IMR-90 (cell line): ENCODE results near the gene ANKFN1. TPM values are rescaled to one million over a fixed set of nuclear protein-coding genes. Genes with fewer than 3 reads are reported as not detected.

Experiments used
- ATAC-seq: fragments of 200-7000 bp; cut with Tn5 transposase; 2 replicates; pipeline ENCODE4 v1.9.1; 2020; ENCODE audit warnings: low read depth, mild to moderate bottlenecking, moderate library complexity
- BruUV-seq: library from RNA; stranded (reverse); fragments of 400-500 nt; replicated peaks from 2 replicates; lab custom pipeline; 2021; lab: Mats Ljungman, UMichigan
- CTCF ChIA-PET: fragments of 300-600 bp; formaldehyde crosslinking; extraction: SDS; loops from one replicate; lab custom pipeline; 2021; ENCODE audit warnings: antibody characterized with exemption; lab: Yijun Ruan, JAX
- POLR2A ChIA-PET: fragments of 300-600 bp; sonication (Branson Sonifier 250); formaldehyde crosslinking; loops from one replicate; lab custom pipeline; 2022; ENCODE audit warnings: antibody characterized with exemption; ENCODE audit not compliant: unreplicated experiment; lab: Charles Lee
- DNase-seq: peaks from one replicate; pipeline ENCODE4 v3.0.0; 2013
- H2AFZ ChIP-seq: replicated peaks from 2 replicates; pipeline ENCODE3; 2013; ENCODE audit warnings: low read length, mild to moderate bottlenecking; ENCODE audit not compliant: poor library complexity
- H2AK5ac ChIP-seq: 2 replicates; pipeline ENCODE4 v1.6.1; 2013; ENCODE audit warnings: low read depth, low read length, inconsistent platforms
- H2AK9ac ChIP-seq: replicated peaks from 2 replicates; pipeline ENCODE3; 2013; ENCODE audit warnings: mild to moderate bottlenecking, low read depth, low read length, moderate library complexity; ENCODE audit not compliant: poor library complexity
- H2BK120ac ChIP-seq: 2 replicates; pipeline ENCODE4 v1.6.1; 2013; ENCODE audit warnings: low read depth, low read length, inconsistent platforms
- H2BK15ac ChIP-seq: 3 replicates; pipeline ENCODE4 v1.6.1; 2013; ENCODE audit warnings: low read depth, low read length, inconsistent platforms
- H2BK20ac ChIP-seq: 2 replicates; pipeline ENCODE4 v1.6.1; 2013; ENCODE audit warnings: low read depth, mild to moderate bottlenecking, inconsistent platforms, low read length, moderate library complexity
- H2BK5ac ChIP-seq: 2 replicates; pipeline ENCODE4 v1.6.1; 2013; ENCODE audit warnings: mild to moderate bottlenecking, low read depth, low read length, inconsistent platforms; ENCODE audit not compliant: poor library complexity, severe bottlenecking
- H3K14ac ChIP-seq: replicated peaks from 2 replicates; pipeline ENCODE4 v1.6.1; 2013; ENCODE audit warnings: low read depth, low read length, inconsistent platforms
- H3K18ac ChIP-seq: 2 replicates; pipeline ENCODE4 v1.6.1; 2013; ENCODE audit warnings: low read depth, low read length, control low read depth
- H3K23ac ChIP-seq: 2 replicates; pipeline ENCODE4 v1.6.1; 2013; ENCODE audit warnings: low read depth, low read length, inconsistent platforms
- H3K27ac ChIP-seq: 2 replicates; pipeline ENCODE4 v1.5.1; 2013; ENCODE audit warnings: mild to moderate bottlenecking, control low read depth, low read length; ENCODE audit not compliant: insufficient read depth
- H3K27me3 ChIP-seq: 2 replicates; pipeline ENCODE4 v1.6.1; 2013; ENCODE audit warnings: low read length; ENCODE audit not compliant: control insufficient read depth, insufficient read depth
- H3K36me3 ChIP-seq: 2 replicates; pipeline ENCODE4 v1.6.1; 2013; ENCODE audit warnings: low read length, mixed read lengths; ENCODE audit not compliant: control insufficient read depth, insufficient read depth
- H3K4ac ChIP-seq: 2 replicates; pipeline ENCODE4 v1.6.1; 2013; ENCODE audit warnings: low read depth, low read length, inconsistent platforms
- H3K4me1 ChIP-seq: 2 replicates; pipeline ENCODE4 v1.6.1; 2013; ENCODE audit warnings: low read length, mixed read lengths; ENCODE audit not compliant: control insufficient read depth, insufficient read depth
- H3K4me2 ChIP-seq: 2 replicates; pipeline ENCODE4 v1.6.1; 2013; ENCODE audit warnings: low read depth, mild to moderate bottlenecking, control low read depth, low read length, moderate library complexity
- H3K4me3 ChIP-seq: 2 replicates; pipeline ENCODE4 v1.5.1; 2013; ENCODE audit warnings: low read depth, mild to moderate bottlenecking, control low read depth, low read length, moderate library complexity; ENCODE audit not compliant: insufficient read depth
- H3K56ac ChIP-seq: 2 replicates; pipeline ENCODE4 v1.6.1; 2013; ENCODE audit warnings: low read length, inconsistent platforms; ENCODE audit not compliant: insufficient read depth; ENCODE audit errors: extremely low read depth
- H3K79me1 ChIP-seq, 2 experiments: 2 replicates each; pipeline ENCODE4 v1.6.1; 2013; ENCODE audit warnings: low read length in 2 of 2, inconsistent platforms in 1 of 2, low read depth in 1 of 2
- H3K9ac ChIP-seq: 2 replicates; pipeline ENCODE4 v1.6.1; 2013; ENCODE audit warnings: low read depth, low read length, control low read depth
- H3K9me1 ChIP-seq: 2 replicates; pipeline ENCODE4 v1.6.1; 2013; ENCODE audit warnings: low read length, inconsistent platforms; ENCODE audit not compliant: insufficient read depth
- H3K9me3 ChIP-seq: 2 replicates; pipeline ENCODE4 v1.6.1; 2013; ENCODE audit warnings: low read length; ENCODE audit not compliant: control insufficient read depth, insufficient read depth
- H4K20me1 ChIP-seq: 2 replicates; pipeline ENCODE4 v1.6.1; 2013; ENCODE audit warnings: low read length, inconsistent platforms; ENCODE audit not compliant: insufficient read depth
- H4K5ac ChIP-seq: 2 replicates; pipeline ENCODE4 v1.6.1; 2013; ENCODE audit warnings: mild to moderate bottlenecking, low read depth, low read length, control low read depth
- H4K8ac ChIP-seq, 2 experiments: 2 replicates each; pipeline ENCODE4 v1.6.1; 2013; ENCODE audit warnings: low read depth in 2 of 2, low read length in 2 of 2, control low read depth in 1 of 2, inconsistent platforms in 1 of 2
- H4K91ac ChIP-seq: 2 replicates; pipeline ENCODE4 v1.6.1; 2013; ENCODE audit warnings: low read depth, low read length, inconsistent platforms; ENCODE audit not compliant: insufficient read depth
- BHLHE40 ChIP-seq: fragments of 150-350 bp; IDR thresholded peaks from 2 replicates; pipeline ENCODE4 v1.6.1; 2016; ENCODE audit warnings: mild to moderate bottlenecking, low read depth, low read length
- FOS ChIP-seq: fragments of 150-350 bp; IDR thresholded peaks from 2 replicates; pipeline ENCODE4 v1.6.1; 2016; ENCODE audit warnings: low read depth, low read length
- MAFK ChIP-seq: IDR thresholded peaks from 2 replicates; pipeline ENCODE4 v1.6.1; 2012; ENCODE audit warnings: low read depth, low read length, improper control_type of control experiment
- SMC3 ChIP-seq: fragments of 150-350 bp; IDR thresholded peaks from 2 replicates; pipeline ENCODE4 v1.6.1; 2016; ENCODE audit warnings: low read depth, mild to moderate bottlenecking, antibody characterized with exemption, low read length, moderate library complexity
- WGBS, 2 experiments: methylation state at CpG; one replicate each; pipeline versions ENCODE4 v1.1.5 to v1.1.7; 2013; ENCODE audit warnings: missing lambda C conversion rate in 2 of 2; ENCODE audit not compliant: insufficient read length in 1 of 2; ENCODE audit errors: extremely low coverage in 2 of 2; 5-methylcytosine and 5-hydroxymethylcytosine counted together
- dilution Hi-C: fragments of 300-500 bp; cut with HindIII; formaldehyde crosslinking; loops from one replicate; pipeline ENCODE4 v1.14.3; 2018; ENCODE audit warnings: low sequenced_read_pairs; ENCODE audit not compliant: unreplicated experiment
- in situ Hi-C: fragments of 300-500 bp; cut with MboI; formaldehyde crosslinking; loops from 3 replicates; pipeline ENCODE4 v1.14.3; 2019; ENCODE audit warnings: low sequenced_read_pairs, inconsistent platforms, mixed read lengths
- intact Hi-C: fragments of 100-400 bp; cut with micrococcal nuclease; formaldehyde crosslinking; loops from 2 replicates; pipeline ENCODE4 v1.10.0; 2022
- polyA plus RNA-seq, 3 experiments: library from polyadenylated mRNA; depleted of rRNA; stranded (reverse); fragments of >200 nt; gene quantifications; 2 replicates each; pipeline ENCODE4 v1.2.3, GENCODE V29; 2012; ENCODE audit warnings: low replicate concordance in 1 of 3
- total RNA-seq: library from RNA; depleted of rRNA; stranded (reverse); fragments of >200 nt; gene quantifications from 2 replicates; pipeline ENCODE4 v1.2.3, GENCODE V29; 2012

The ANKFN1 gene
- total and polyA plus RNA-seq, 2 of the 4 experiments (the other 2 are of a cell fraction) = not detected

DNA sequence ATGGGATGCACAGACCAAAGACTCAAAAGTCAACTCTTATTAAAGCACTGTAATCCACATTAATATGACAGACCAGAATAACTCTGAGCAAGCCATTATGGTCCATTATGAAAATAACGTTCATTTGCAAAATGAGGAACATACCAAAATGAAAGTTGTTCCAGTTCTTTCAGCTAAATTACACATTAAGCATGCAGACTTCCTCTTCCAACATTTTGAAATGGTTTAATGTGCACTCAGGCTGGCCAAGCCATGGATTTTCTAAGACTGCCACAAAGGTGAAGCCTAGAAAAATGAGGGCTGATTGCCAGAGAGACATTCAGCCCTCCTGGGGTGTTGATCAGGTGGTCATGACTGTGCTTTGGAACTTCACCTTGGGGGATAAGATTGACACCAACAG, 383.5 kb downstream of the ANKFN1 start:
- Histone ChIP-seq H3K23ac (no peak overlapping the region), H3K4me2 (no peak overlapping the region), H4K91ac (no peak overlapping the region), H3K79me1 (no peaks in the 10 kb centered on the region), H2AK5ac (no peak overlapping the region), H2AK9ac (no peak overlapping the region), H3K9ac (no peak overlapping the region), H4K20me1 (no peaks in the 10 kb centered on the region), H3K14ac (no peak overlapping the region), H4K8ac (no peak overlapping the region), H2BK5ac (no peak overlapping the region), H3K56ac (no peak overlapping the region), H3K27ac (no peak overlapping the region), H3K4me1 (no peaks in the 10 kb centered on the region), H4K5ac (no peak overlapping the region), H2BK15ac (no peak overlapping the region), H3K18ac (no peak overlapping the region), H2BK120ac (no peak overlapping the region), H2AFZ (no peak overlapping the region), H3K36me3 (no peaks in the 10 kb centered on the region), H3K9me3 (no peaks in the 10 kb centered on the region), H3K4ac (no peak overlapping the region), H3K27me3 (no peaks in the 10 kb centered on the region), H3K4me3 (no peak overlapping the region), H2BK20ac (no peak overlapping the region), H3K9me1 (no peaks in the 10 kb centered on the region)
- dilution Hi-C loops = no loop called here
- in situ Hi-C loops = no loop called here
- DNase-seq = no peak
- TF ChIP-seq MAFK (no peak), FOS (no peak), SMC3 (no peak), BHLHE40 (no peak)
- 40% methylated on average over 1 of the region's 1 CpG; no CpG with 5 or more reads in 1 of the 2 experiments for WGBS, 2 experiments
- intact Hi-C loops = no loop called here
- no peak for ATAC-seq
- POLR2A ChIA-PET = no interaction called here
- CTCF ChIA-PET = no interaction called here
- BruUV-seq = no TSS peak
